Measurements from ENCODE around the gene TMEM91.

The TMEM91 gene

GRCh38 chr19:41425174-41426115, 49.1 kb downstream of the TMEM91 start:
- no peaks in the 10 kb centered on the region for H3K9me3 ChIP-seq
- no peak overlapping the region for H3K4me3 ChIP-seq
- H4K20me1 ChIP-seq: no peaks in the 10 kb centered on the region
- H3K27ac ChIP-seq: no peak overlapping the region
- TF ChIP-seq Cebpa-rat (IDR thresholded peaks at IDR 0.05): no peak
- H3K27me3 ChIP-seq: no peaks in the 10 kb centered on the region
- H3K4me2 ChIP-seq: no peak overlapping the region
- peaks cover 72% of the 10 kb centered on the region for H3K36me3 ChIP-seq
- H3K9ac ChIP-seq: no peak overlapping the region
- peaks cover 42% of the 10 kb centered on the region for H3K4me1 ChIP-seq

DNA sequence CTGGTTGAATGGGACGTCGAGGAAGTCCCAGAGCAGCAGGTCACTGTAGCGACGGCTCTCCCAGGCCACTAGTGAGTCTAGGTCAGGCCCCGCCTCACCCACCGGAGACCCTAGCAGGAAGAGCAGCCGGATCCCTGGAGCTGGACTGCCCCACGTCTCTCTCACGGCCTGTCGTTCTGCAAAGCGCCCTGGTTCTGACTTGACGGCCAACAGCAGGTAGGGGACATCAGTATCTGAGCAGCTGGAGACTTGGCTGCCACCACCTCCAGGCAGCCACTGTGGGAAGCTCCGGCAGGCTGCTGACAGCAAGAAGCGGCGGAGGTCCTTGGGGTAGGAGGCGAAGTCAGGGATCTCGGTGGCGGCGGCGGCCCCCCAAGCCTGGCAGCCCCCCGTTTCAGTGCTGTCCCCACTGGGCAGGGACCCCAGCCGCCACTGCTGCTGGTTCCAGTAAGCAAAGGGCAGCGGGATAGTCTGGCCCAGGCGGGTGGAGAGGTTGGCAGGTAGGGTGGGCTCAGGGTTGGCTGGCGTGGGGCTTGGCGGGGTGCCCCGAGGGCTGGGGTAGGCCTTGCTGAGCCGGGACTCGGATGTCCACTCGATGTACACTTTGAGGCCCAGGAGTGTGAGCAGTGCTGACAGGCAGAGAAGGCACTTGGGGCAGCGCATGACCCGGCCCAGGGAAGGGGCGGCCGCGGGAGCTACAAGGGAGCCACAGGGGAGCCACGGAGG, 49.9 kb downstream of the TMEM91 start:
- Histone ChIP-seq H3K4me2 (peak overlapping the region; percentile 87), H3K4me1 (peaks cover 42% of the 10 kb centered on the region), H4K20me1 (peaks cover 2% of the 10 kb centered on the region; the same call in 1 of the 2 replicates), H3K27ac (peak overlapping the region; percentile 66), H3K4me3 (no peak overlapping the region), H3K9me3 (no peaks in the 10 kb centered on the region), H3K9ac (peak overlapping the region; percentile 67; the same call in 1 of the 2 replicates), H3K36me3 (peaks cover 67% of the 10 kb centered on the region), H3K27me3 (no peaks in the 10 kb centered on the region)
- TF ChIP-seq Cebpa-rat (IDR thresholded peaks at IDR 0.05): no peak

DNA sequence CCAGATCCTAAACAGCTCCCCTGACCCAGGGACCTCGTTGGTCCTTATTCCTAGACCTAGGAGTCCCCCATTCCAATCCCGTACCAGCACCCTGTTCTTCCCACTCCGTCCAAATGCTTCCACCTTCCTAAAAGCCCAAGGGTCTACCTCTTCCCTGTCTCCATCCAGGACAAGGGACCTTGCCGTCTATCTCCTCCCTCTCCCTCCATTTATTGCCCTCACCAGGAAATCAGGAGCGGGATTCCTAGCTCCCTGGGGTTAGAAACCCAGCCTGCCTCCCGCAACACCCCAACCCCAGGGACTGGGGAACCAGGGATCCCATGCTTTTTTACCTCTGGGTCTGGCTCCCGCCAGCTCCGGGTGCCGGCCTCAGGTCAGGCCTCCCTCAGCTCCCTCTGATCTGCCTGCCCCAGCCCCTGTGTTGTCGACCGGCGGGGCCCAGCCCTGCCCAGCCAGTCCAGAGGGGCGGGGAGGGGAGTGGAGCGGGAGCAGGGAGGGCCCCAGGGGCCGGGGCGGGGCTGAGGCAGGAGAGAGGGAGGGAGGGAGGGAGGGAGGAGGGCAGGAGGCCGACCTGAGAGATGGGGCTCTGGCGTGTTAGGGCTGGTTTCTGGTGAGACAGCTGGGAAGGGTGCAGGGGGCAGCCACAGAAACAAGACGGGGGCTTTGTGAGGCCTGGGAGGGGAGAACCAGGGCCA, 50.8 kb downstream of the TMEM91 start, which contains the start of gene B3GNT8:
Gene B3GNT8, minus strand, starts transcription at position 423 of the 695 bp plus-strand sequence. CDS start 596 bp downstream, outside the sequence.
- peak within 1 kb of the TSS; percentile 69 for H3K9ac ChIP-seq
- TF ChIP-seq Cebpa-rat (IDR thresholded peaks at IDR 0.05): no peak
- no peaks in the 10 kb centered on the region for H3K27me3 ChIP-seq
- H3K4me1 ChIP-seq: peaks cover 47% of the 10 kb centered on the region
- H3K9me3 ChIP-seq: no peaks in the 10 kb centered on the region
- peaks cover 65% of the 10 kb centered on the region for H3K36me3 ChIP-seq
- peaks cover 9% of the 10 kb centered on the region; the same call in 1 of the 2 replicates for H4K20me1 ChIP-seq
- peak within 1 kb of the TSS; percentile 87 for H3K4me2 ChIP-seq
- peak within 1 kb of the TSS; percentile 80 for H3K27ac ChIP-seq
- H3K4me3 ChIP-seq: peak within 1 kb of the TSS; percentile 56

DNA sequence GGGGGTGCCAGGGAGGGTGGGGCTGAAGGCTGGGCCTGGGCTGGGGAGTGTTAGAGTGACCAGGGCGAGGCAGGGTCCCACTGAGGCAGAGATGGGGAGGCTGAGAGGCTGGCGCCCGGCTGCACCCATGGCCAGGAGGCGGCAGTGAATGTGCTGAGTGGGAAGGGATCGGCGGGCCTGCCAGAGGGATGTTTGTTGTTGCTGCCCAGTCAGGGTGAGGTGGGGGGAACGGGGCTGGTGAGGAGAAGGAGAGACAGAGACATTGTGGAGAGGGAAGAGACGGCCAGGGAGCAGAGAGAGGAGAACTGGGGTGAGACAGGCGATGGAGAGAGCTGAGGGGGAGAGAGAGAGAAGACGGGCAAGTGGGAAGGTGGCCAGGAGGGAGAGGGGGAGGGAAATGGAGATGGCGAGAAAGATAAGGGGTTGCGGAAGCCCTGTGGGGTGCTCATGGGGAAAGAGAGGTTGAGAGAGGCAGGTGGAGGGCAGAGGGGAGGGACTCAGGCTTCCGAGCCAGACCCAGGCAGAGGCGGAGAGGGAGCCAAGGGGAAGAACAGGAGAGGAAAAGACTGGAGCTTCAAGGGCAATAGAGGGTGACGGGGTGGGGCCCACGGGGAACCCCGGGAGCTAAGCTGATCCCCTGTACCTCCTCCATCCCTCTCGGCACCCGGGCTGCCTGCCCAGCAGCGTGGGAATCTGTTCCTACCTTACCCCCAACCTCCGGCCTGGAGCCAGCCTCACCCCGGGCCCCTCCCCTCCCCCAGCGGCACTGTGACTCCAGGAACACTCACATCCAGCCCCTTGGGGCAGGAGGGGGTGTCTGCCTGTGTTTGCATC, 51.5 kb downstream of the TMEM91 start:
- H3K9ac ChIP-seq: peak overlapping the region; percentile 69
- H3K9me3 ChIP-seq: no peaks in the 10 kb centered on the region

DNA sequence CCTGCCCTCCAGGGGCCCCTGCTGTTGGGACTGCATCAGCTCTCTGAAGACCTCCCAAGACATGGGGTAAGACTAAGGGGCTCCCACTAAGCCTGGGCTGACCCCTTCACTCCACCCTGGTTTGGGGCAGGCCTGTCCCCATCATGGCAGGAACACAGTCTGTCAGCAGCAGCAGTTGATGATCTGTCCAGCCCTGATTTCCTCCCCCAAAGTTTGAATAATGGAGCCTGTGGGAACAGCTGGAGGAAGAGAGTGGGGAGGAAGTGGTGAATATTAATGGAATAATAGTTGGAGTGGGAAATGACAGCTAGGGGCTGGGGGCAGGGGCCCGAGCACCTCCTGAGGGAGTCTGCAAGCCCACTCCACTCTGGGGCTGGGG, 52.1 kb downstream of the TMEM91 start:
- Histone ChIP-seq H4K20me1 (peaks cover 9% of the 10 kb centered on the region; the same call in 1 of the 2 replicates), H3K27me3 (no peaks in the 10 kb centered on the region), H3K36me3 (peaks cover 65% of the 10 kb centered on the region), H3K9me3 (no peaks in the 10 kb centered on the region), H3K4me2 (peak overlapping the region; percentile 87), H3K4me1 (peaks cover 47% of the 10 kb centered on the region), H3K27ac (peak overlapping the region; percentile 80), H3K9ac (peak overlapping the region; percentile 69), H3K4me3 (peak overlapping the region; percentile 56)
- TF ChIP-seq Cebpa-rat (IDR thresholded peaks at IDR 0.05): no peak

More for the DNA sequence above, 51.5 kb downstream of the TMEM91 start:
- H3K4me1 ChIP-seq: peaks cover 47% of the 10 kb centered on the region
- TF ChIP-seq Cebpa-rat (IDR thresholded peaks at IDR 0.05): no peak
- H3K27me3 ChIP-seq: no peaks in the 10 kb centered on the region
- H3K27ac ChIP-seq: peak overlapping the region; percentile 80
- peaks cover 9% of the 10 kb centered on the region; the same call in 1 of the 2 replicates for H4K20me1 ChIP-seq
- H3K36me3 ChIP-seq: peaks cover 65% of the 10 kb centered on the region
- peak overlapping the region; percentile 56 for H3K4me3 ChIP-seq
- H3K4me2 ChIP-seq: peak overlapping the region; percentile 87

- Histone ChIP-seq H3K36me3 (peaks cover 46% of the 10 kb centered on the region), H3K9ac (peak overlapping the region; percentile 0; the same call in 1 of the 2 replicates), H3K4me2 (peak overlapping the region; percentile 43), H3K4me3 (no peak overlapping the region), H3K9me3 (no peaks in the 10 kb centered on the region), H3K27ac (peak overlapping the region; percentile 70), H3K27me3 (no peaks in the 10 kb centered on the region), H4K20me1 (peaks cover 9% of the 10 kb centered on the region; the same call in 1 of the 2 replicates), H3K4me1 (peaks cover 56% of the 10 kb centered on the region)
- TF ChIP-seq Cebpa-rat (IDR thresholded peaks at IDR 0.05): no peak
Measured at GRCh38 chr19:41430922-41431321, 54.6 kb downstream of the TMEM91 start.

GRCh38 chr19:41431426-41432386, 55.4 kb downstream of the TMEM91 start:
- TF ChIP-seq Cebpa-rat (IDR thresholded peaks at IDR 0.05): no peak
- H3K4me1 ChIP-seq: peaks cover 53% of the 10 kb centered on the region
- H3K4me2 ChIP-seq: peak overlapping the region; percentile 43
- H3K9ac ChIP-seq: peak overlapping the region; percentile 0; the same call in 1 of the 2 replicates
- no peaks in the 10 kb centered on the region for H3K27me3 ChIP-seq
- H3K27ac ChIP-seq: peak overlapping the region; percentile 70
- peaks cover 9% of the 10 kb centered on the region; the same call in 1 of the 2 replicates for H4K20me1 ChIP-seq
- H3K4me3 ChIP-seq: no peak overlapping the region
- no peaks in the 10 kb centered on the region for H3K9me3 ChIP-seq
- peaks cover 47% of the 10 kb centered on the region for H3K36me3 ChIP-seq

- Histone ChIP-seq H3K4me1 (peaks cover 43% of the 10 kb centered on the region), H3K27me3 (no peaks in the 10 kb centered on the region), H3K9ac (no peak overlapping the region), H3K27ac (no peak overlapping the region), H3K9me3 (no peaks in the 10 kb centered on the region), H4K20me1 (peaks cover 9% of the 10 kb centered on the region; the same call in 1 of the 2 replicates), H3K36me3 (peaks cover 55% of the 10 kb centered on the region), H3K4me2 (no peak overlapping the region), H3K4me3 (no peak overlapping the region)
- TF ChIP-seq Cebpa-rat (IDR thresholded peaks at IDR 0.05): no peak
Measured at GRCh38 chr19:41433171-41433570, 56.8 kb downstream of the TMEM91 start.

Measured in BLaER1 (cell line).